ENCODE results near the gene PRL. TPM values are rescaled to one million over a fixed set of nuclear protein-coding genes. Genes with fewer than 3 reads are reported as not detected.

PRL gene
- total and polyA plus RNA-seq, 4 donors = 0.17 to 0.18 TPM; not detected in 2

GRCh38 chr6:22332711-22333110 lies 35.9 kb upstream of the PRL start:
- no peak overlapping the region for H3K27ac ChIP-seq (ENCODE audit: low read depth in 1 of 2, low read length in 1 of 2)
- peaks cover 0 to 6% (median 2%) of the 10 kb centered on the region in 5 donors for H3K4me1 ChIP-seq (ENCODE audit: control insufficient read depth in 5 of 5, insufficient read depth in 5 of 5, low read length in 5 of 5)
- WGBS, 2 donors = 87 to 94% methylated on average over 4 of the region's 4 CpGs
- H3K36me3 ChIP-seq (ENCODE audit: control insufficient read depth in 4 of 4, insufficient read depth in 4 of 4, low read length in 4 of 4) = no peaks in the 10 kb centered on the region
- H3K27me3 ChIP-seq (ENCODE audit: control insufficient read depth in 3 of 3, insufficient read depth in 3 of 3, low read length in 2 of 3) = no peaks in the 10 kb centered on the region
- H3K9me3 ChIP-seq (ENCODE audit: control insufficient read depth in 4 of 4, insufficient read depth in 3 of 4, low read length in 3 of 4) = no peaks in the 10 kb centered on the region
- H3K4me3 ChIP-seq = no peak overlapping the region
- DNase-seq (no peak), ATAC-seq (ENCODE audit: insufficient read depth, low FRiP score) (no peak)
- H3K9ac ChIP-seq (ENCODE audit: insufficient read depth in 1 of 2, low read length in 2 of 2) = no peak overlapping the region
- no peak for TF ChIP-seq CTCF (IDR thresholded peaks at IDR 0.05; ENCODE audit: control extremely low read depth, extremely low read depth)

- DNase-seq (no peak), ATAC-seq (ENCODE audit: insufficient read depth, low FRiP score) (no peak)
- H3K4me3 ChIP-seq = no peak overlapping the region
- H3K4me1 ChIP-seq (ENCODE audit: control insufficient read depth in 5 of 5, insufficient read depth in 5 of 5, low read length in 5 of 5) = peaks cover 0 to 6% (median 2%) of the 10 kb centered on the region in 5 donors
- H3K36me3 ChIP-seq (ENCODE audit: control insufficient read depth in 4 of 4, insufficient read depth in 4 of 4, low read length in 4 of 4) = no peaks in the 10 kb centered on the region
- H3K27ac ChIP-seq (ENCODE audit: low read depth in 1 of 2, low read length in 1 of 2) = no peak overlapping the region
- no peak for TF ChIP-seq CTCF (IDR thresholded peaks at IDR 0.05; ENCODE audit: control extremely low read depth, extremely low read depth)
- no peaks in the 10 kb centered on the region for H3K27me3 ChIP-seq (ENCODE audit: control insufficient read depth in 3 of 3, insufficient read depth in 3 of 3, low read length in 2 of 3)
- WGBS, 2 donors = 92 to 95% methylated on average over 2 of the region's 2 CpGs
- H3K9ac ChIP-seq (ENCODE audit: insufficient read depth in 1 of 2, low read length in 2 of 2) = no peak overlapping the region
- no peaks in the 10 kb centered on the region for H3K9me3 ChIP-seq (ENCODE audit: control insufficient read depth in 4 of 4, insufficient read depth in 3 of 4, low read length in 3 of 4)
Observed at GRCh38 chr6:22332216-22332615, 35.4 kb upstream of the PRL start.

GRCh38 chr6:22330941-22331340 lies 34.1 kb upstream of the PRL start:
- Histone ChIP-seq H3K27ac (ENCODE audit: low read depth in 1 of 2, low read length in 1 of 2) (no peak overlapping the region), H3K36me3 (ENCODE audit: control insufficient read depth in 4 of 4, insufficient read depth in 4 of 4, low read length in 4 of 4) (no peaks in the 10 kb centered on the region)
- no peak for TF ChIP-seq CTCF (IDR thresholded peaks at IDR 0.05; ENCODE audit: control extremely low read depth, extremely low read depth)

GRCh38 chr6:22328474-22328873 lies 31.6 kb upstream of the PRL start:
- Histone ChIP-seq H3K27ac (ENCODE audit: low read depth in 1 of 2, low read length in 1 of 2) (no peak overlapping the region), H3K4me3 (no peak overlapping the region), H3K9me3 (ENCODE audit: control insufficient read depth in 4 of 4, insufficient read depth in 3 of 4, low read length in 3 of 4) (no peaks in the 10 kb centered on the region), H3K27me3 (ENCODE audit: control insufficient read depth in 3 of 3, insufficient read depth in 3 of 3, low read length in 2 of 3) (no peaks in the 10 kb centered on the region), H3K9ac (ENCODE audit: insufficient read depth in 1 of 2, low read length in 2 of 2) (no peak overlapping the region), H3K36me3 (ENCODE audit: control insufficient read depth in 4 of 4, insufficient read depth in 4 of 4, low read length in 4 of 4) (no peaks in the 10 kb centered on the region), H3K4me1 (ENCODE audit: control insufficient read depth in 5 of 5, insufficient read depth in 5 of 5, low read length in 5 of 5) (peaks cover 0 to 6% (median 2%) of the 10 kb centered on the region in 5 donors)
- DNase-seq = peak in 2 of 3 donors; percentile 33 to 58
- 80 to 85% methylated on average over 5 of the region's 5 CpGs for WGBS, 2 donors
- TF ChIP-seq CTCF (IDR thresholded peaks at IDR 0.05; ENCODE audit: control extremely low read depth, extremely low read depth) = no peak
- no peak for ATAC-seq (ENCODE audit: insufficient read depth, low FRiP score)

More at GRCh38 chr6:22330941-22331340, 34.1 kb upstream of the PRL start:
- H3K27me3 ChIP-seq (ENCODE audit: control insufficient read depth in 3 of 3, insufficient read depth in 3 of 3, low read length in 2 of 3) = no peaks in the 10 kb centered on the region
- H3K4me3 ChIP-seq = no peak overlapping the region
- 96 to 98% methylated on average over 4 of the region's 4 CpGs for WGBS, 2 donors
- DNase-seq (no peak), ATAC-seq (ENCODE audit: insufficient read depth, low FRiP score) (no peak)
- peaks cover 0 to 6% (median 2%) of the 10 kb centered on the region in 5 donors for H3K4me1 ChIP-seq (ENCODE audit: control insufficient read depth in 5 of 5, insufficient read depth in 5 of 5, low read length in 5 of 5)
- H3K9ac ChIP-seq (ENCODE audit: insufficient read depth in 1 of 2, low read length in 2 of 2) = no peak overlapping the region
- no peaks in the 10 kb centered on the region for H3K9me3 ChIP-seq (ENCODE audit: control insufficient read depth in 4 of 4, insufficient read depth in 3 of 4, low read length in 3 of 4)
